ENCODE data around the gene HSPD1.

The HSPD1 gene

DNA sequence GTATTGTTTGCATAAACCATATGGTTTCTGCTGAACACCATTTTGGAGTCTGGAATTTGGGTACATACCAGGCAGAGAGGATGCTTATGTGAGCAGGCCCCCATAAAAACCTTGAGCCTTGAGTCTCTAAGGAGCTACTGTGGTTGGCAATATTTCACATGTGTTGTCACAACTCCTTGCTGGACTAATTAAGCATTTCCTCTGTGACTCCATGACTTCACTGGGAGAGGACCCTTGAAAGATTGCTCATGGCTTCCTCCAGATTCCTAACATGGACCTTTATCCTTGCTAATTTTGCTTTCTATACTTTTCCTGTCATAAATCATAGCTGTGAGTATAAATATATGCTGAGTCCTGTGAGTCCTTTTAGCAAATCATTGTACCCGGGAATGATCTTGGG is 53.9 kb downstream of the HSPD1 start:
- DNase-seq (ENCODE audit: low spot score in 2 of 2), result no peak
- no peaks in the 10 kb centered on the region for H3K9me3 ChIP-seq
- H3K4me3 ChIP-seq, result no peak overlapping the region
- H3K27me3 ChIP-seq (ENCODE audit: low read depth), result no peaks in the 10 kb centered on the region
- in situ Hi-C loops (cut with MboI; ENCODE audit: low sequenced_read_pairs), result no loop called here
- no peaks in the 10 kb centered on the region for H3K36me3 ChIP-seq (replicated peaks)
- H3K4me1 ChIP-seq, result no peaks in the 10 kb centered on the region

DNA sequence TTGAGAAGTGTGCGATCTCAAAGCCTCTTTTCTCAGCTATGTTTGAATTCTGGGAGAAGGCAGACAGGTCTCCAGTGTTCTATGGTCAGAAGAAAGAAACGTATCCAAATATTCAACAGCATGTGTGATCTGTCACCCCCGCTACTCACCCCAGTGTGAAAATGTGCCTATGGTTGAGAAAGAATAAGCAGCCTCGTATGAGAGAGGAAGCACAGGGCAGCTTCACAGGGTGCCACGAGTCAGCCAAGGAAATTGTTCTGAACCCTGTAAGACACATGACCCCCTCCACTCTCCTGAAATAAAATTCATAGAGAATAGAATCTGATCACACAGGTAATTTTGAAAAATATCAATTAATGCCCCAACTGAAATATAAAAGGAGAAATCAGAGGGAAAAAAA is 56.8 kb downstream of the HSPD1 start:
- DNase-seq (ENCODE audit: low spot score in 2 of 2), result no peak
- in situ Hi-C loops (cut with MboI; ENCODE audit: low sequenced_read_pairs), result no loop called here

DNA sequence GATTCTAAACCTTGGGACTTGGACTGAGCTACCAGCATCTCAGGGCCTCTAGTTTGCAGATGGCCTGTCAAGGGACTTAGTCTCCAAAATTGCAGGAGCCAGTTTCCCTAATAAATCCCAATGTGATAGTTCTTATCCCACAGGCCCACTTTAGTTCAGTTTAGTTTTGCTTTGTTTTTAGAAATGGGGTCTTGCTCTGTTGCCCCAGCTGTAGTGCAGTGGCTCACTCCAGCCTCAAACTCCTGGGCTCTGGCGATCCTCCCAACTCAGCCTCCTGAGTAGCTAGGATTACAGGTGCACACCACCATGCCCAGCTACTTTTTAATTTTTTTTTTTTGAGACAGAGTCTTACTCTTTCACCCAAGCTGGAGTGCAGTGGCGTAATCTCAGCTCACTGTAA is 62.3 kb downstream of the HSPD1 start:
- no peak overlapping the region for H3K4me3 ChIP-seq
- no peaks in the 10 kb centered on the region; the same call in 1 of the 2 replicates for H3K36me3 ChIP-seq (replicated peaks)
- no peak for DNase-seq (ENCODE audit: low spot score in 2 of 2)
- H3K27me3 ChIP-seq (ENCODE audit: low read depth), result no peaks in the 10 kb centered on the region
- peaks cover 10% of the 10 kb centered on the region for H3K4me1 ChIP-seq
- no peaks in the 10 kb centered on the region for H3K9me3 ChIP-seq
- in situ Hi-C loops (cut with MboI; ENCODE audit: low sequenced_read_pairs), result loop anchor here (10.0 kb wide), 1 partner anchor 267 kb away; the partner anchor contains the start of gene MARS2

More for the DNA sequence above, 56.8 kb downstream of the HSPD1 start:
- no peaks in the 10 kb centered on the region for H3K4me1 ChIP-seq
- H3K36me3 ChIP-seq (replicated peaks), result no peaks in the 10 kb centered on the region
- H3K27me3 ChIP-seq (ENCODE audit: low read depth), result no peaks in the 10 kb centered on the region
- no peaks in the 10 kb centered on the region for H3K9me3 ChIP-seq
- no peak overlapping the region for H3K4me3 ChIP-seq
